ENCODE results near the gene HGS.
A peak's percentile ranks its signal among the peaks of the same experiment; 100 is the strongest.

Gene HGS

GRCh38 chr17:81706232-81706611 is 22.4 kb downstream of the HGS start:
- no peak for DNase-seq (ENCODE audit: low spot score)

DNA sequence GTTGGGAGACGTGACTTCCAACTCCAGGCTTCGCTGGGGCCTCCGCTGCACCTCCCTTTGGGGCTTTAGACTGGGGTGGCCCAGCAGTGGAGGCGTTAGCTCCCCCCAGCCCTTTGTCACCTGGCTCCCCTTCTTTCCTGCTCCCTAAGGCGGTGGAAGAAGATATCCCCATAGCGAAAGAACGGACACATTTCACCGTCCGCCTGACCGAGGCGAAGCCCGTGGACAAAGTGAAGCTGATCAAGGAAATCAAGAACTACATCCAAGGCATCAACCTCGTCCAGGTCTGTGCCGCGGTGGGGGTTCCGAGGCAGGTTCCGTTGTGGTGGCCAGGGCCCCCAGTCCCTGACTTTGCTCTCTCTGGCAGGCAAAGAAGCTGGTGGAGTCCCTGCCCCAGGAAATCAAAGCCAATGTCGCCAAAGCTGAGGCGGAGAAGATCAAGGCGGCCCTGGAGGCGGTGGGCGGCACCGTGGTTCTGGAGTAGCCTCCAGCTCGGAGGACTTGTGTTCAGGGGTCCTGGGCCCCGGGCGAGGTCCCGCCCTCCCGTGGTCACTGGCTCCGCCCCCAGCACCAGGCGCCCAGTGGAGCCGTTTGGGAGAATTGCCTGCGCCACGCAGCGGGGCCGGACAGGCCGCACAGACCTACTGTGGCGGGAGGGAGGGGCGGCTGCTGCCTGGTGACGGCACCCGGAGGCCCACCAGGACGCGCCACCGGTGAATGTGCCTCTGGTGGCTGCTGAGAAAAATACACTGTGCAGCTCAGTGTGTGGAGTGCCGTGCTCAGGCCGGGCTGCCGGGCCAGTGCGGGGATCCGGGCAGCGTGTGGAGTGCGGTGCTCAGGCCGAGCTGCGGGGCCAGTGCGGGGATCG is 23.2 kb downstream of the HGS start:
- DNase-seq (ENCODE audit: low spot score) = no peak

DNA sequence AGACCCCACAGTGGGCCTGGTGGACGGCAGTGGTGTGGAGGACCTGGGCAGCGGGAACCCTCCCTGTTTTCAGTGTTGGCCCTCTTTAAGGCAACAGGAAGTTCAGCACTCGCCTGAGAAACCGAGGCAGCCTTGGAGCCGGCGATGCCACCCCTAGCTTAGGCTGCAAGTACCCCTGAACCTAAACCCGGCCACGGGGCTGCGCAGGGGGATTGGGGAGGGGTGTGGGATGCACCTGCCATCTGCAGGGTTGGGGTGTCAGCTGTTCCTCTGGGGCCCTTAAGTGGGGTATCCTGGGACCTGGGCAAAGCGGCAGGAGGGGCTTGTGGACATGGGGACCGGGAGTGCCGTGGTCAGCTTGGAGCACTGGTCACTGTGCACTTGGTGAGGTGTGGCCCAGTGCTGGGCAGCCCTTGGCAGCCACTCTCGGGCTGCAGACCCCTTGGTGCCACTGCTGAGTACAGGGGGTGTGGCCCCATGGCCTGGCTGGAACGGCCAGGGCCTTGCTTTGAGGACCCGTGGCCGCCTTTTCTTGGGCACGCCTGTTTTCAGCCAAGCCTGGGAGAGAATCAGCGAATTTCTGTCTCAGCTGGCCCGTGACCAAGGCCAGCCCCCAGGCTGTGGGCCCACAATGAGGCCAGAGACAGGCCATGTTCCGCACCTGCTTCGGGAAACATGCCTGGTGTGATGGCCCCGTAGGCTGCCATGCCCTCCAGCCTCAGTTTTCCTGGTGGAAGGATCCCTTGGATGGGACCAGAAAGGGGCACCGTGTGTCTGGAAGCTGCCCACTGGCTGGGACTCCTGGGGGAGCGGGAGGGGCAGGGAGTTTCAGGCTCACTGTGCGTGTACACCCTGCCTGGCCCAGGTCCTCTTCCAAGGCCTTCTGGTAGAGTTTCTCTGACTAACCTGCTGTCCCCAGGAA is 24.2 kb downstream of the HGS start:
- no peak for DNase-seq (ENCODE audit: low spot score)

DNA sequence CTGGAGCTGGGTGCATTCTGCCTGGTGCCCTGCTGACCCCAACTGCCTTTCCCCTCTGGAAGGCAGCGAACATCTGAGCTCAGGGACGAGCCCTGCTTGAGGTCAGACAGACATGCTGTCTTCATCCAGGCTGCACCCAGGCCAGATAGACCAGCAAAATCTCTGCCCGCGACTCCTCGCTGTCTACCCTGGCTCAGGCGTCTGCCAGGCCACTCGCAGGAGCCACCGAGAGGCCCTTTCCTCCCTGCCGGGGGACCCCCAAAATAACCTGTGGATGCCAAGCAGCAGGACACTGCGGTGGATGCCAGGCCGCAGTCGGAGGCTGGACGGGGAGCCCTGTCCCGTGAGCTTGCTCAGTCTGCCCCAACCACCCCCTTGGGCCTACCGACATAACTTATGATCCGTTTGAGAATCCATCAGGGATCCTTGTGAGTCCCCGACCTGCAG is 25.0 kb downstream of the HGS start:
- DNase-seq (ENCODE audit: low spot score) = no peak

DNA sequence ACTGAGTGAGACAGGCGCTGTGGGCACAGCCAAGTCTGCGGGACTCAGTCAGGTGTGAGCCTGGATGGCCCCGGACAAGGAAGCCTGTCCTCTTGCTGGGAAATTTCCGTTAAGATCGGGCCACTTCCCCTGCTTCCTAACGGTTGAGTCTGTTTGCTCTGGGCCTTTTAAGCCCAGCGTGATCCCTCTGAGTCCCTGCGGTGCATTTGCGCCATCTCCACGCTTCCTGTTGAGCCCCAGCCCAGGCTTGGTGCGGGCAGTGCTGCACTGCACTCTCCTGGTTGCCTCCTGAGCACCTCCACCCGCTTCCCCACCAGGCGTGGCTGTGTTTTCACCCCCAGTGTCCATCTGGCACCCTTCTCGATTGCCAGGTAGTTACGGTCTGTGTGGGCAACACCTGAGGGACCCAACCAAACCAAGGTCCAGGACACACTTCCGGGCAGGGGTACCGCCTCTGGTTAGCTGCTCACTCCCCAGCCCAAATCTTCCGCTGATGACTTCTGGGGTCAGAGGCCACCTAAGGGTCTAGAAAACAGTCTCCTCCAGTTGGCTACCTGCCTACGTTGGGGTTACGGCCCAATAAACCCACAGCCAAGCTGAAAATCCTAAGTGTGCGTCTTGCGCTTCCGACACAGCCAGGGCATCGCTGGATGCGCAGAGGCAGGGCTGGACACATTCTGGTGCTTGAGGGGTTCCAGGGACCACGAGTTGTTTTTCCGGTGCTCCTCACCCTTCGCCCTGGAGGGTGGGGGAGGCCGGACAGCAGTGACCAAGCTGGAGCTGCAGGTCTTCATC is 26.9 kb downstream of the HGS start:
- DNase-seq (ENCODE audit: low spot score) = no peak

- peak; percentile 100 for DNase-seq (ENCODE audit: low spot score)
Observed at GRCh38 chr17:81711814-81712467, 28.1 kb downstream of the HGS start, which contains the start of gene SLC25A10. Gene SLC25A10, plus strand, starts transcription at chr17:81712284. Its CDS starts 143 bp downstream, at chr17:81712427.

- DNase-seq (ENCODE audit: low spot score) = peak; percentile 90
Observed at GRCh38 chr17:81712468-81713003, 28.7 kb downstream of the HGS start.

DNA sequence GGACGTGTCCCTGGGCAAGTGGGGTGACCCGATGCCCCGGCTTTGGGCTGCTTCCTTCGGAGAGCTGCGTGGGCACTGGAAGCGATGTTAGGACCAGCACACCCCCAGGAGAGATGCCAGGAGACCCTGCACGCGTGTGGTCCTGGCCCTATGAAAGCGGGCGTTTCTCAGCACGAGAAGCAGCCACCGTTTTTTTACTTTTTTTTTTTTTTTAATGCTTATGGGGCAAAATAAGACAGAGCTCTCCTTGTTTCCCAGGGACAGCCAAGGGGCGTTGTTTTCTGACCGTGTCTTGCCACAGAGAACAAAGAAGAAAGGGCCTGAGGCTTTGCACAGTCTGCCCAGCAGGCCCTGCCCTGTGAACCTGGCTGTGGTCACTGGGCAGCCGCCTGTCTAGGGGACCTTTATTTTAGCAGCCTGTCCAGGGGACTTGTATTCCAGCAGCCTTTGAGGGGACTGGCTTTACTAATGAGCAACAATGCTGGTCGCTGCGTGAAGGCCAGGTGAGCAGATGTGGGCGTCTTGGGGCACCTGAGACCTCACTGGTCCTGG is 29.3 kb downstream of the HGS start:
- DNase-seq (ENCODE audit: low spot score) = no peak

GRCh38 chr17:81713556-81714411 is 30.0 kb downstream of the HGS start:
- no peak for DNase-seq (ENCODE audit: low spot score)

- no peak for DNase-seq (ENCODE audit: low spot score)
Observed at GRCh38 chr17:81714412-81715106, 30.7 kb downstream of the HGS start.

DNA sequence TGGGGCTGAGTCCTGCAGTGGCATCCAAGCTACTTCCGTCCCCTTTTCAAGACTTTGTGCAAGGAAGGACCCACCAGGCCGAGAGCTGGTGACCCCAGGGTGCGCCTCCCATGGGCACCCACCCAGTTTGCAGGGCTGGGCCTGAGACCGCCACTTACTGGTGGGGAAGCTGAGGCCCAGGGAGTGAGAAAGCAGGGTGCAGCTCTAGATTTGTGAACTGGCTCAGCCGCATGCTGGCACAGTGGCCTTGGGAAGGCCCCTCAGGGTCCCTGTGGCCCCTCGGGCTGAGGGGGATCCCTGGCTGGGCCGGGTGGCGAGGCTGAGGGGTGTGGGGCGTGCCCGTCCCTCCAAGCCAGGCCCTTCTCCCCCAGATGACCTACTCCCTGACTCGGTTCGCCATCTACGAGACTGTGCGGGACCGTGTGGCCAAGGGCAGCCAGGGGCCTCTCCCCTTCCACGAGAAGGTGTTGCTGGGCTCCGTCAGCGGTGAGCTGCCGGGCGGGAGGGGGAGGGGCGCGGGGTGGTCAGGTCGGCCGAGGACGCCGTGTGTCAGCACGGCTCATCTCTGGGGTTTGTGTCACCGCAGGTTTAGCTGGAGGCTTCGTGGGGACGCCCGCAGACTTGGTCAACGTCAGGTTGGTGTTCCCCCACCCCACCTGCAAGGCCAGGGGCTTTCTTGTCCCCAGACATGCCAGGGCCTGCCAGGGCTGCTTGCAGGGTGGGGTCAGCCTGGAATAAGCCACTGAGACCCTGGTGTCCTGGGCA is 31.5 kb downstream of the HGS start:
- no peak for DNase-seq (ENCODE audit: low spot score)

DNA sequence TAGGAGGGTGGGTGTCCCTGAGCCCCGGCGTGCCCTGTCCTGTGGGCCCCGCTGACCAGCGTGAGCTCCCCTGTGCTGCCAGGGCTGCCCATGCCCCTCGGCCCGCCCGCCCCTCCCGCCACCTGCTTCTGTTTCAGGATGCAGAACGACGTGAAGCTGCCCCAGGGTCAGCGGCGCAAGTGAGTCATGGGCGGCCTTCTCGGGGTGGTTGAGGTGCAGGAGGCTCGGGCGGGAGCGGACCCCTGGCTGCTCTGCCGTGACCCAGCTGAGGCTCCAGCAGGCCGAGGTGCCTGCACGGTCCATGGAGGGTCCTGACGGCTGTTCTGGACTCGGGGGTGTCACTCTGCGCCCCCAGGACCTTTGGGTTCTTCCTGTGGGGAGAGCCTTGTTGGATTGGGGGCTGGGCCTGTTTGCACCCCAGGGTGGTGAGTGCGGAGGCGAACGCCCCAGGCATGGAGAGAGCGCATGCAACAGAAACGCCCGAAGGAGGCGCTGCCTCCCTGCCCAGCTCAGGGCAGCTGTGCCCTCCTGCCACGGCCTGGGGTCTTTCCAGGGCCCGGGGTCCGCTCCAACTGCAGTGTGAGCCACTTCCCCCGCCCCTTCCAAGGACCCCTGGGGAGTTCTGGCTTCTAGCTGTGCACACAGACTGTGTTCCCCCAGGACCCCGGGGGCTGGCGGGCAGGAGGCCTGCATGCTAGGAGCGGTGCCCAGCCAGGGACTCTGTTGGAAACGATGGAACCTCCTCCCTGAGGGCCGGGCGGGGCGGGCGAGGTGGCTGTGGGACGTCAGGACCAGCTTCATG is 32.3 kb downstream of the HGS start:
- no peak for DNase-seq (ENCODE audit: low spot score)

- no peak for DNase-seq (ENCODE audit: low spot score)
Observed at GRCh38 chr17:81716674-81716996, 32.8 kb downstream of the HGS start.

DNA sequence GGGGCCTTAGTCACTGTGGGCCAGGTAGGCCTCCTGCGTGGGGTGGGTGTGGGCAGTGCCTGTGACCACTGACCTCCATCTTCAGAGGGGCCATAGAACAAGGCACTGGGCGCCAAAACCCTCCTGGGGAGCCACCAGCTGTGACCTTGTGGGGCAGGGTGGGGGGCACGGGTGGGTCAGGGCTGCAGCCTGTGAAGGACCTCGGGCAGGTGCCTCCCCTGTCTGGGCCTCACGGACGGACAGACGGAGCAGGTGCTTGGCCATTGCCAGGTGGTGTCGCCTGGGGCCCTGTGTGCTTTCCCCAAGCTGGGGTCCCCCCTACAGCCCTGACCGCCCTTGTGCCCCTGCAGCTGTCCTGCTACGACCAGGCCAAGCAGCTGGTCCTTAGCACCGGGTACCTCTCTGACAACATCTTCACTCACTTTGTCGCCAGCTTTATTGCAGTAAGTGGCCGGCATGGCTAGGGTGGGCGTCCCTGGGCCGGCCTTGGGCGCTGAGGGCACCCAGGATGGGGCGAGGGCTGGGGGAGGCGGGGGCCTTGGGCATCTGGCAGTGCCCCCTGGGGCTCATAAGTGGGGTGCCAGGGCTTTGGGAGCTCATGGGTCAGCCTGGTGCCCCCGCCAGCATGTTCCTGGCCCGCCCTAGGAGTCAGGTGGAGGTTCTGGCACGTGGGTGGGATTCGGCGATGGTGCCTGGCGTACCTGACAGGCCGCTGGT is 33.4 kb downstream of the HGS start:
- no peak for DNase-seq (ENCODE audit: low spot score)

DNA sequence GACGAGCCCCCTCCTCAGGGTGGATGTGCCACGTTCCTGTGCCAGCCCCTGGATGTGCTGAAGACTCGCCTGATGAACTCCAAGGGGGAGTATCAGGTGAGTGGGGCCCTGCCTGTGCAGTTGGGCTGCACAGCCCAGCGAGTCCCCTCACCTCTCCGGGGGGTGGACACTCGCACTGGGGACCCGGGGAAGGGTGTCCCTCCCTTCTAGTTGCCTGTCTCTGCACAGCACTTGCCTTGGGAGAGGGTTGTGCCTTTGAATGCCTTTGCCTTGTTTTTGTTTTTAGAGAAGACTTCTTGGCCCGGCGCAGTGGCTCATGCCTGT is 33.9 kb downstream of the HGS start:
- DNase-seq (ENCODE audit: low spot score) = no peak

DNA sequence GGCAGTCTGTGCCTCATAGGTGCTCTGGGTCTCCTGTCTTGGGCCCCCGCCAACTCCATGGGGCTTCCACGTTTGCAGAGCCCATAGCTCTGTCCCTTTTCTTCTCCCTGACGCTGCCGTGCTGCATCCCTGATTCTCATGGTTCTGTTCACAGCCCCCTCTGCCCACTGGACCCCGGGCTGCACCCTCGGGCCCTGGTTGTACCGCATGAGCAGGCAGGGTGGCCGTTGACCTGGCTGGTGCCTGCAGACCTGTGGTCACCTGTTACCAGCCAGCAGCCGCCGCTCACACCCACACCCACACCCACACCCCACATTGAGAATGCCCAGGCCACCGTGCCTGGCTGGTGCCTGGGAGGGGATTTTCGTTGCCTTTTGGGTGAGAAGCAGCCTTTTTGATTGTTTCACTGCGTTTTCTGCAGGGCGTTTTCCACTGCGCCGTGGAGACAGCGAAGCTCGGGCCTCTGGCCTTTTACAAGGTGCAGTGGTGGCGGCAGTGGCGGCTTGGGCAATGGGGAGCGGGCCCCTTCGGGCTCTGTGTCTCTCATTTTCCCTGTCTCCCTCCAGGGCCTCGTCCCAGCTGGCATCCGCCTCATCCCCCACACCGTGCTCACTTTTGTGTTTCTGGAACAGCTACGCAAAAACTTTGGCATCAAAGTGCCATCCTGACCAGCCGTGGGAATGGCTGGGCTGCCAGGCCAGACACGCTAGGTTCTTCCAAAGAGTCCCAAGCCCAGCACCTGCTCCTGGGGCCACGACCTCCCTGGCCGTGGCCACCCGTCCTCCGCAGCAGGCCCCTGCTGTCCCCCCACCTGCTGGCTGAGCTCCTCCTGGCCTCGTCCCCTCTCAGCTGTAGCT is 35.8 kb downstream of the HGS start:
- no peak for DNase-seq (ENCODE audit: low spot score)
